ENCODE results near the gene ACACA.
"Not testable (repeated sequence)": the region's sequence is repeated elsewhere in the genome, so short reads cannot be mapped to it uniquely, and the experiment has no call there.

Gene ACACA

DNA sequence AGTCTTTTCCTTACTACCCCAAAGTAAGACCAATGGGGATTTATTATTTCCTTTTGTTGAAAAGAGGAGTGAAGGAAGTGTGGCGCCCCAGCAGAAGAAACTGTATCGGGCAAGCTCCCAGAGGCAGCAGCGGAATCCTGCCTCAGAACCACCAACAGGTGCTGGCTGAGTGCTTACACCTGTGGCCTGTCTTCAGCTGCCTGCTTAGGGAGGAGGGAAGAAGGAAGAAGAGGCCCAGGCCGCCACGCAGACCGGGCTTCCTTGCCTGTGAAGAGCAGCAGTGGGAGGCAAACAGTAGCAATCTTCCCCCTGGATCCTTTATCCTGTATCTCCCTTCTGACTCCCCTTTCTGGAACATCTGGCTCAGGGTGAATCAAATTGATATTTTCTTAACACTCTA lies 323.2 kb downstream of the ACACA start:
- no peak for DNase-seq (ENCODE audit: extremely low read depth in 1 of 2, low read depth in 1 of 2)

DNA sequence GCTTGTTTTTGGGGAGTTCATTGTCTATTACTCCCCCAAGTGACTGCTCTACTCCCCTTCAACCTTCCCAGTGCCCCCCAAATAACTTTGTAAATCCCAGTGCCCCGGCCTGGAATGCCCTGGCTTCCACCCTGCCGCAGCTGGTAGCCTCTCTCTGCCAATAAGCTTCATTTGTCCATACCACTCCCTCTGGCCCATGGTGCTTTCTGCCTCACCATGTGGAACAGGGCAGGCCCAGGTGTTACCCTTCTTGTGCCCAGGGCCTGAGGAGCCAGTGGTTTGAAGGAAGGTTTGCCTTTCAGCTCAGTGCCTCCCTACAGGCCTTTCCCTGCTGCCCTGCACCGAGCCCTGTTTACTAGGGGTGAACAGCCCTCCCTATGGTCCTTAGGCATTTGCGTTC lies 323.7 kb downstream of the ACACA start:
- DNase-seq (ENCODE audit: extremely low read depth in 1 of 2, low read depth in 1 of 2): no peak

DNA sequence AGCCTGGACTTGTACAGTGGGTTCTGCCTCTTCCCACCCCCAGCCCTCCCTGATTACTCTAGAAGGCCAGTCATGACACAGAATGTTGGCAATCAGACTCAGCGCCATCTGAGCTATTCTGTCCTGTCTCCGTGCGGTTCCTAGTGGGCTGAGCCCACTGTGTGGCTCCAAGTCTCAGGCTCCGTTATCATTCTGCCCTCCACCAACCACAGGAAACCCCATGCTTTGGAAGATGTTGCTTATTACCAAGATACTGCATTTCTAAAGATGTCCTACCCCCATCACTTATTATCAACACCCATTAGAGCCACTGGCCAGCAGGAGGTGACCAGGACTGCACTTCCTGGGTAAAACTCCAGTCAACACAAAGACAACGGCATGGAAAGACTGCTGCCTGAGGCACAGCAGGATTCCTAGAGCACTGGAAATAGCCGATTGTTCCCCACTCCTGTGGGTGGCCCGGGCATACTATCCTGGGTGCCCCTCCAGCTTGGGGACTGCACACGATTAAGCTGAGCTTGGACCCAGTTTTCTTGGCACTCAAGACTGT lies 324.2 kb downstream of the ACACA start:
- DNase-seq (ENCODE audit: extremely low read depth in 1 of 2, low read depth in 1 of 2): no peak

DNA sequence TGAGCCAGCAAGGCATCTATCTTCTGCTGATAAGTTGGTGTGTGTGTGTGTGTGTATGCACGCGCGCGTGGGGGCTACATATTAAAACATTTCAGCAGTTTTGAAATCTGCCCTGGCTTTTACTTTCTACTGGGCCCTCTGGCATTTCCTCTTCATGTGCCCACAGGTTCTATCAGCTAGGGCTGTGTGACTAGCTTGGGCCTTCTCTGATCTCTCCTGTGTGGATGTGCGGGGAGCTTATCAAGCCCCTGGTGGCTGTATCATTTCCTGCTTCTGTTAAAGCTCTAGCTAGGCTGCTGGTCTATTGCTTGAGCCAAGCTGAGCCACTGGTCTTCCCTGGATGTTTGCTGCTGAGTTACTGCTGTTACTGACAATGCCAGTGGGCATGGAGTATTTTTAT lies 325.3 kb downstream of the ACACA start:
- no peak for DNase-seq (ENCODE audit: extremely low read depth in 1 of 2, low read depth in 1 of 2)

DNA sequence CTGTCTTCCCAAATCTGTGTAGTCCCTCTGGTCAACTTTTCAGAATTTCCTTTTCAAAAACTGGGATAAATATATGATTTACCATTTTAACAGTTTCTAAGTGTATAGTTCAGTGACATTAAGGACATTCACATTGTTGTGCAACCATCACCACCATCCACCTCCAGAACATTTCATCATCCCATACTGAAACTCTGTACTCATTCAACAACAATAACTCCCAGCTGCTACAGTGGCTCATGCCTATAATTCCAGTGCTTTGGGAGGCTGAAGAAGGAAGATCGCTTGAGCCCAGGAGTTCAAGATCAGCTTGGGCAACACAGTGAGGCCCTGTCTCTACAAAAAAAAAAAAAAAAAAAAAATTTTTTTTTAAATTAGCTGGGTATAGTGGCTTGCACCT lies 326.9 kb downstream of the ACACA start:
- DNase-seq (ENCODE audit: extremely low read depth in 1 of 2, low read depth in 1 of 2): no peak

- no peak for DNase-seq (ENCODE audit: extremely low read depth in 1 of 2, low read depth in 1 of 2)
These were observed 327.4 kb downstream of the ACACA start for GRCh38 chr17:37079065-37079708.

GRCh38 chr17:37073464-37073863 lies 333.2 kb downstream of the ACACA start:
- DNase-seq (ENCODE audit: extremely low read depth in 1 of 2, low read depth in 1 of 2): not testable (repeated sequence)

DNA sequence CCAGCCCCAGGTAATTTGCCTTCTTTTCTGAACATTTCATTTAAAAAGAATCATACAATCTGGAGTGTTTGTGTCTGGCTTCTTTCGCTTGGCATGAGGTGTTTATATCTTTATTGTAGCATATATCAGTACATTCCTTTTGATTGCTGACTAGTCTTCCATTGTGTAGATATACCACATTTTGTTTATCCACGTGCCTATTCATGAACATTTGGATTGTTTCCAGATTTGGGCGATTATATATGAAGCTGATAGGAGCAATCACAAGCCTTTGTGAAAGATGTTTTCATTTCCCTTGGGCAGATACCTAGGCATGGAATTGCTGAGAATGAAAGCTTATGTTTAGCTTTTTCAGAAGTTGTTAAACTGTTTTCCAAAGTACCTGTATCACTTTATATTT lies 337.5 kb downstream of the ACACA start:
- DNase-seq (ENCODE audit: extremely low read depth in 1 of 2, low read depth in 1 of 2): no peak

DNA sequence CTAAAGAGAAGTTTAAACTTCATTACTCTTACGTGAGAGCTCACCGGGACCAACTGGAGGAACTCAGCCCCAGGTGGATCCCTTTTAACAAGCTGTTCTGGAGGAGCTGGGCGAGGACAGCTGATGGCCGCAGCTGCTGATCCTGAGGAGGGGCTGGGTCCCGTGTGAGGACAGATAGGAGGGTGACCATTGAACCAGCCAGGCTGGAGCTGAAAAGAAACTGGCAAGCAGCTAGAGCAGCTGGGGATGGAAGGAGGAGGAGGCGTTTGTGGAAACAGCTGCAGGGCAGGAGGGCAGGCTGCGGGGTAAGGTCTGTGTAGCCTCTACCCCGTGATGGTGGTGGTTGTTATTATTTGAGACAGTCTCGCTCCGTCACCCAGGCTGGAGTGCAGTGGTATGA lies 338.4 kb downstream of the ACACA start:
- no peak for DNase-seq (ENCODE audit: extremely low read depth in 1 of 2, low read depth in 1 of 2)

GRCh38 chr17:37067555-37068111 lies 339.0 kb downstream of the ACACA start:
- DNase-seq (ENCODE audit: extremely low read depth in 1 of 2, low read depth in 1 of 2): no peak

DNA sequence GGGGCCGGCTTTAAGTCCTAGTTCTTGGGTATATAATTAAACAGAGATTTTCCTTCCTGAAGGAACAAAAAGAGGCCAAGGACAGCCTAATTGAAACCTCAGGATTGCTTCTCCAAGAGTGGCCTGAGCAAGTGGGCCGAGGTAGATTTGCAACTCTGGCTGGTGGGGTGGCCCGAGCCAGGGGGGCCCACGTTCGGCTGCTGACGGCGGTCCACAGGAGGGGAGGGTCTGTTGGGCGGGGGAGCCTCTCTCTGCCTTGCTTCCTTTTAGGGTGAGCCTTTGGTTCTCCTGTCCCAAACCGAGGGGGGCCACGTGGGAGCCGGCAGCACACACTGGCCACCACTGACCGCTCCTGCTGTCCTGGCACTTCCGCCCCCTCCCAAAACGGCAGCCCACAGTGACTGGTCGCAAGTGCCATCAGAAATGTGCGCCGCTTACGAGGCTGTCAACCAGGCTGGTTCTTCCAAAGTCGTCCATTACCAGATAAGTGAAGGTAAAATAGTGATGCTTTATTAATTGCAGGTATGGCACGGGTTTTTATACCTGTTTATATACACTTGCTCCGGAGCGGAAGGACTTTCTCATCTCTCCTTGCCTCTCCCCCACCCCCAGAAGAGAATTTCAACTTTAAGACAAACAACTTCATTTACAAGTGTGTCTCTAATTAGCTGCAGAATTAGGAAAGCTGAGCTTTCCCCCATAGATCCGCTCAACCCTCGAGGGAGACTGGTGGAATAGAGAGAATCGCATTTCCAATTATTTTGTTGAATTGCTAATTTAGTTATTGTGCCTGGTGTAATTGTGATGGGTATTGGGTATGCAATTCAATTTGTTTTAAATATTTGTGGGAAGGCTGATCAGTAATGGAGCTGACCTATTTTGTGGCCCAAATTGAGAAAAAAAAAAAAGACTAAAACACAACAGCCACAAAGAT lies 340.0 kb downstream of the ACACA start:
- no peak for DNase-seq (ENCODE audit: extremely low read depth in 1 of 2, low read depth in 1 of 2)

- no peak for DNase-seq (ENCODE audit: extremely low read depth in 1 of 2, low read depth in 1 of 2)
These were observed 340.9 kb downstream of the ACACA start for GRCh38 chr17:37065486-37066321.

DNA sequence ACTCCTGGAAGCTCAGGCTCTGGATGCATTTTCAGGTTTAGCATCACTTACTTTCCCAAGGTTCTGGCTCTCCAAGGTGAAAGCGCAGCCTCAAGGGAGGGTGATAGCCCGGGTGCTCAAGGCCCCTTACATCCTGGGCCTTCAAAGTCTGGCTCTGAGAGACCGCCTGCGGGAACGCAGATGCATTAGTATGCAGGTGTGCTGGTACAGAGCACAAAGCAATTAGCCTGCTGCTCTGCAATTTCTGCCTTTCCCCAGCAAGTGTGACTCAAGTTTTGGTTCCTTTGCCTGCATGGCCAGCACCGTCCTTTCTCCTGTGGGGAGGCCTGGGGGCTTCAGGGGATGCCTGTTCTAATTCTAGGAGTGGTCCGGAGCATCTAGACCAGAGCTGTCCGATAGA lies 341.7 kb downstream of the ACACA start:
- DNase-seq (ENCODE audit: extremely low read depth in 1 of 2, low read depth in 1 of 2): no peak

DNA sequence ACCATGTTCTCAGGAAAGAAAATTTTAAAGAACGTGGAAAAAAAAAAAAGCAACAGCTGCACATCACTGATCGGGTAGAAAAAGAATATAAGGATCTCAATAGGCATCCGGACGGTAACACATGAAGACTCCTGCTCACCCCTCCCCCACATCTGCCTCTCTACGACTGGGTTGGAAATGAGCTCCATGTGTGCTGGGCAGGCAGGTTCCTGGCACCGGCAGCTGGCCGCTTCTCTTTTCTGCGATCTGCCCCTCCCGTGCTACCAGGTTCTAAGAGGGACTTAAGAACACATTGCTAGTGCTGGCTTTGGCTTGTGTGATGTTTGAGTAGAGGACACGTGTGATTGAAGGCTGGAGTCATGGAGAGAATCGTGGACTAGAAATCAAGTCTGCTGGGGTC lies 342.4 kb downstream of the ACACA start:
- no peak for DNase-seq (ENCODE audit: extremely low read depth in 1 of 2, low read depth in 1 of 2)

DNA sequence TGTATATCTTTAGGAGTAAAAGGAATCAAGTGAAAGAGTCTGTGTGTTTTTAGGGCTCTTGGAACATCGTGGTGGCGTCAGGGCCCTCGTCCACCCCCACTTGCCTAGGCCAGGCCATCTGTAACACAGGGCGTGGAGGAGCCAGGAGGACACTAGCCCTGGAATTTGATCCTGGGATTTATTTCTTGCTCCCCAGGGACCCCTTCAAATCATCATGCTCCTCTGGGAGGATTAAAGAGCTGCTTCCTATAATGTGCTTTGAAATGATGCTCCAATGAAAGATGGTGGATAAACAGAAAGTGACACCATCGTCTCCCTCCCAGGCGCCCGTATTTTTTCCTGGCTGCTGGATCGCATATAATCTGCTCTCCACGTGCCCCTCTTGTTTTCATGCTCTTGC lies 344.6 kb downstream of the ACACA start:
- no peak for DNase-seq (ENCODE audit: extremely low read depth in 1 of 2, low read depth in 1 of 2)

GRCh38 chr17:37060928-37061327 lies 345.7 kb downstream of the ACACA start:
- no peak for DNase-seq (ENCODE audit: extremely low read depth in 1 of 2, low read depth in 1 of 2)

GRCh38 chr17:37060094-37060493 lies 346.5 kb downstream of the ACACA start:
- DNase-seq (ENCODE audit: extremely low read depth in 1 of 2, low read depth in 1 of 2): no peak

- no peak for DNase-seq (ENCODE audit: extremely low read depth in 1 of 2, low read depth in 1 of 2)
These were observed 347.1 kb downstream of the ACACA start for GRCh38 chr17:37059493-37059892.

GRCh38 chr17:37056622-37057021 lies 350.0 kb downstream of the ACACA start:
- DNase-seq (ENCODE audit: extremely low read depth in 1 of 2, low read depth in 1 of 2): no peak

DNA sequence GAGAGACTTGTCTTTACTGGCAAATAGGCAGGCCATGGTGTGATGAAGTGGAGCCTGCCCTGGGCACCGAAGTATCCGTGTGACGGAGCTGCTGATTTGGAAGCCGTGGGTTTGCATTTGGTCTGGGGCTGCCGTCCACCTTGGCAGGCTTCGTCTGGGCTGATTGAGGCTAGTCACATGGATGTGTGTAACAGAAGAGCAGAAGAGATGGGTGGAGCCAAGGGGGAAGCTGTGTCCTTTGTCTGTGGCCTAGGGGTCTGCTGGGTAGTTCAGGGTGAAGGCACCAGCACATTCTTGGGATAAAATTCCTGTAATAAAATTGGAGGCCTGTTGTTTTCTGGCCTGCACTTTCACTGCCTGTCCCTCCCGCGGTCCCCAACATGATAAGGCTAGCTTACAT lies 351.7 kb downstream of the ACACA start:
- DNase-seq (ENCODE audit: extremely low read depth in 1 of 2, low read depth in 1 of 2): no peak

GRCh38 chr17:37052450-37052849 lies 354.2 kb downstream of the ACACA start:
- no peak for DNase-seq (ENCODE audit: extremely low read depth in 1 of 2, low read depth in 1 of 2)
